Measurements from ENCODE around the gene FLNB.

The FLNB gene

GRCh38 chr3:57963811-57964346, 44.3 kb upstream of the FLNB start:
- no peak for ATAC-seq
- TF ChIP-seq OSR1 (CRISPR knock-in tag; IDR thresholded peaks at IDR 0.05) (no peak), ARNTL (CRISPR knock-in tag; IDR thresholded peaks at IDR 0.05; ENCODE audit: borderline replicate concordance, low read depth) (no peak), ZNF565 (CRISPR knock-in tag; conservative IDR thresholded peaks at IDR 0.05; ENCODE audit: low read depth) (no peak), GLIS3 (CRISPR knock-in tag; IDR thresholded peaks at IDR 0.05) (no peak), CREB5 (CRISPR knock-in tag; IDR thresholded peaks at IDR 0.05; ENCODE audit: low read depth) (no peak), BACH2 (CRISPR knock-in tag; IDR thresholded peaks at IDR 0.05; ENCODE audit: borderline replicate concordance) (no peak), POU6F1 (CRISPR knock-in tag; IDR thresholded peaks at IDR 0.05; ENCODE audit: borderline replicate concordance, low read depth) (no peak), ZC3H10 (CRISPR knock-in tag; IDR thresholded peaks at IDR 0.05) (no peak), TOX (CRISPR knock-in tag; IDR thresholded peaks at IDR 0.05; ENCODE audit: borderline replicate concordance) (no peak)

GRCh38 chr3:57966829-57967228, 41.4 kb upstream of the FLNB start:
- no peak for TF ChIP-seq PPARA (CRISPR knock-in tag; IDR thresholded peaks at IDR 0.05; ENCODE audit: borderline replicate concordance)
- no peak for TF ChIP-seq PATZ1 (CRISPR knock-in tag; IDR thresholded peaks at IDR 0.05; ENCODE audit: borderline replicate concordance)
- no peak for TF ChIP-seq TOX (CRISPR knock-in tag; IDR thresholded peaks at IDR 0.05; ENCODE audit: borderline replicate concordance)
- no peak for TF ChIP-seq ZFP30 (CRISPR knock-in tag; IDR thresholded peaks at IDR 0.05)
- TF ChIP-seq RARB (CRISPR knock-in tag; IDR thresholded peaks at IDR 0.05): no peak
- no peak for TF ChIP-seq TSHZ2 (CRISPR knock-in tag; IDR thresholded peaks at IDR 0.05)
- TF ChIP-seq ZNF565 (CRISPR knock-in tag; conservative IDR thresholded peaks at IDR 0.05; ENCODE audit: low read depth): no peak
- TF ChIP-seq ZNF70 (CRISPR knock-in tag; IDR thresholded peaks at IDR 0.05): no peak
- no peak for TF ChIP-seq TCF4 (CRISPR knock-in tag; IDR thresholded peaks at IDR 0.05; ENCODE audit: borderline replicate concordance)
- TF ChIP-seq CSRNP3 (CRISPR knock-in tag; IDR thresholded peaks at IDR 0.05): no peak
- no peak for ATAC-seq

GRCh38 chr3:57967590-57967989, 40.6 kb upstream of the FLNB start:
- ATAC-seq: no peak
- TF ChIP-seq TCF4 (CRISPR knock-in tag; IDR thresholded peaks at IDR 0.05; ENCODE audit: borderline replicate concordance) (no peak), ZNF565 (CRISPR knock-in tag; conservative IDR thresholded peaks at IDR 0.05; ENCODE audit: low read depth) (no peak), GLIS3 (CRISPR knock-in tag; IDR thresholded peaks at IDR 0.05) (no peak), CSRNP3 (CRISPR knock-in tag; IDR thresholded peaks at IDR 0.05) (no peak), ARNTL (CRISPR knock-in tag; IDR thresholded peaks at IDR 0.05; ENCODE audit: borderline replicate concordance, low read depth) (no peak), ZFP30 (CRISPR knock-in tag; IDR thresholded peaks at IDR 0.05) (no peak), ESRRG (CRISPR knock-in tag; IDR thresholded peaks at IDR 0.05) (no peak), BACH2 (CRISPR knock-in tag; IDR thresholded peaks at IDR 0.05; ENCODE audit: borderline replicate concordance) (no peak), POU6F1 (CRISPR knock-in tag; IDR thresholded peaks at IDR 0.05; ENCODE audit: borderline replicate concordance, low read depth) (no peak), RARB (CRISPR knock-in tag; IDR thresholded peaks at IDR 0.05) (no peak), CREB5 (CRISPR knock-in tag; IDR thresholded peaks at IDR 0.05; ENCODE audit: low read depth) (no peak), PATZ1 (CRISPR knock-in tag; IDR thresholded peaks at IDR 0.05; ENCODE audit: borderline replicate concordance) (no peak), ZC3H10 (CRISPR knock-in tag; IDR thresholded peaks at IDR 0.05) (no peak), ZFP3 (CRISPR knock-in tag; IDR thresholded peaks at IDR 0.05) (no peak)

All from SK-N-SH treated with all-trans-retinoic acid at 6 μM for 48 hours (cell line).